GM18498 (cell line): ENCODE results near the gene XYLT1.
"Not testable (repeated sequence)": the region's sequence is repeated elsewhere in the genome, so short reads cannot be mapped to it uniquely, and the experiment has no call there.

Experiments
- ATAC-seq: cut with Tn5 transposase; IDR thresholded peaks from one replicate; pipeline ENCODE4 v1.9.1; 2021; ENCODE audit warnings: mild to moderate bottlenecking, moderate library complexity; ENCODE audit not compliant: unreplicated experiment

The XYLT1 gene

GRCh38 chr16:17316005-17316404, 154.8 kb downstream of the XYLT1 start:
- no peak for ATAC-seq

- ATAC-seq, result no peak
Observed at GRCh38 chr16:17313793-17314547, 156.8 kb downstream of the XYLT1 start.

- ATAC-seq, result no peak
Observed at GRCh38 chr16:17313085-17313611, 157.6 kb downstream of the XYLT1 start.

GRCh38 chr16:17312094-17312710, 158.6 kb downstream of the XYLT1 start:
- ATAC-seq, result no peak

- no peak for ATAC-seq
Observed at GRCh38 chr16:17311333-17312093, 159.2 kb downstream of the XYLT1 start.

GRCh38 chr16:17309510-17309909, 161.2 kb downstream of the XYLT1 start:
- ATAC-seq, result no peak

- ATAC-seq, result no peak
Observed at GRCh38 chr16:17308186-17308585, 162.6 kb downstream of the XYLT1 start.

- no peak for ATAC-seq
Observed at GRCh38 chr16:17307504-17307903, 163.3 kb downstream of the XYLT1 start.

- no peak for ATAC-seq
Observed at GRCh38 chr16:17306745-17307144, 164.0 kb downstream of the XYLT1 start.

GRCh38 chr16:17306211-17306610, 164.5 kb downstream of the XYLT1 start:
- not testable (repeated sequence) for ATAC-seq

- no peak for ATAC-seq
Observed at GRCh38 chr16:17305694-17306093, 165.1 kb downstream of the XYLT1 start.

- ATAC-seq, result no peak
Observed at GRCh38 chr16:17304491-17305119, 166.2 kb downstream of the XYLT1 start.

GRCh38 chr16:17304106-17304490, 166.7 kb downstream of the XYLT1 start:
- ATAC-seq, result no peak

GRCh38 chr16:17303101-17303500, 167.7 kb downstream of the XYLT1 start:
- no peak for ATAC-seq

- ATAC-seq, result no peak
Observed at GRCh38 chr16:17302620-17303019, 168.1 kb downstream of the XYLT1 start.

- peak; percentile 16 for ATAC-seq
Observed at GRCh38 chr16:17302214-17302613, 168.5 kb downstream of the XYLT1 start.

- peak; percentile 84 for ATAC-seq
Observed at GRCh38 chr16:17301593-17302135, 169.1 kb downstream of the XYLT1 start.

- no peak for ATAC-seq
Observed at GRCh38 chr16:17301184-17301583, 169.6 kb downstream of the XYLT1 start.

GRCh38 chr16:17299790-17300189, 171.0 kb downstream of the XYLT1 start:
- ATAC-seq, result no peak

- ATAC-seq, result no peak
Observed at GRCh38 chr16:17298238-17298637, 172.5 kb downstream of the XYLT1 start.

- ATAC-seq, result no peak
Observed at GRCh38 chr16:17296431-17296830, 174.3 kb downstream of the XYLT1 start.
